B cell (primary cell): ENCODE measurements around the gene MSX1.

Experiments
- CTCF ChIP-seq: fragments of 200-600 bp; IDR thresholded peaks from one replicate; pipeline ENCODE4 v1.8.0; 2022; ENCODE audit warnings: antibody characterized with exemption, mild to moderate bottlenecking
- EZH2 ChIP-seq: IDR thresholded peaks from 2 replicates; pipeline ENCODE4 v1.6.1; 2012; ENCODE audit warnings: borderline replicate concordance, low read depth, mild to moderate bottlenecking, moderate library complexity, low read length; ENCODE audit not compliant: insufficient read depth, poor library complexity, severe bottlenecking

- TF ChIP-seq CTCF (no peak), EZH2 (no peak)
Measured at GRCh38 chr4:4868040-4868757, 8.7 kb downstream of the MSX1 start.
